AG09319 (cell line): ENCODE results near the gene KDM4C.
"Not testable (repeated sequence)": the region's sequence is repeated elsewhere in the genome, so short reads cannot be mapped to it uniquely, and the experiment has no call there.

Experiments
- DNase-seq: peaks from one replicate; pipeline ENCODE4 v3.0.0-alpha.2; 2010; ENCODE audit warnings: low read depth; ENCODE audit errors: extremely low read depth
- CTCF ChIP-seq: IDR thresholded peaks from 2 replicates; pipeline ENCODE4 v1.5.1; 2011; ENCODE audit warnings: low read depth, mild to moderate bottlenecking, inconsistent platforms, low read length, moderate library complexity

The KDM4C gene

GRCh38 chr9:6781476-6781875 lies 23.7 kb downstream of the KDM4C start:
- DNase-seq = no peak
- TF ChIP-seq CTCF = no peak

- TF ChIP-seq CTCF = no peak
- DNase-seq = no peak
These were observed 24.6 kb downstream of the KDM4C start for GRCh38 chr9:6782345-6782744.

- no peak for TF ChIP-seq CTCF
- DNase-seq = no peak
These were observed 25.2 kb downstream of the KDM4C start for GRCh38 chr9:6782981-6783380.

- no peak for DNase-seq
These were observed 26.0 kb downstream of the KDM4C start for GRCh38 chr9:6783753-6784152.

GRCh38 chr9:6785682-6786081 lies 27.9 kb downstream of the KDM4C start:
- no peak for TF ChIP-seq CTCF
- DNase-seq = no peak

More at GRCh38 chr9:6783753-6784152, 26.0 kb downstream of the KDM4C start:
- no peak for TF ChIP-seq CTCF

GRCh38 chr9:6787793-6788161 lies 30.0 kb downstream of the KDM4C start:
- no peak for TF ChIP-seq CTCF
- no peak for DNase-seq

- no peak for DNase-seq
- no peak for TF ChIP-seq CTCF
These were observed 30.6 kb downstream of the KDM4C start for GRCh38 chr9:6788162-6789016.

- not testable (repeated sequence) for DNase-seq
These were observed 31.2 kb downstream of the KDM4C start for GRCh38 chr9:6789017-6789338.
